Prostate gland (tissue), 2 donors: ENCODE data around the gene TMEM91. TPM values are rescaled to one million over a fixed set of nuclear protein-coding genes. Genes with fewer than 3 reads are reported as not detected.
"Not testable (repeated sequence)": the region's sequence is repeated elsewhere in the genome, so short reads cannot be mapped to it uniquely, and the experiment has no call there.

Experiments
- DNase-seq: peaks from one replicate; pipeline ENCODE4 v3.0.0-alpha.2; 2019; ENCODE audit warnings: low spot score
- H3K27ac ChIP-seq, 2 donors: fragments of 200-600 bp; sonication (generic); 2 replicates each; pipeline ENCODE4 v1.5.1; 2017 to 2019
- H3K27me3 ChIP-seq: fragments of 200-600 bp; sonication (generic); replicated peaks from 2 replicates; pipeline ENCODE4 v1.5.1; 2019; ENCODE audit not compliant: insufficient read depth
- H3K36me3 ChIP-seq, 2 donors: fragments of 200-600 bp; sonication (generic); 1 replicate in 1 of 2; 2 replicates in 1 of 2; pipeline versions ENCODE4 v1.5.1 to v1.8.1; 2017 to 2019
- H3K4me1 ChIP-seq: fragments of 200-600 bp; sonication (generic); replicated peaks from 2 replicates; pipeline ENCODE4 v1.5.1; 2019
- H3K4me3 ChIP-seq, 2 donors: fragments of 200-600 bp; sonication (generic); 2 replicates each; pipeline ENCODE4 v1.5.1; 2017 to 2019
- H3K9me3 ChIP-seq: fragments of 200-600 bp; sonication (generic); 2 replicates; pipeline ENCODE4 v1.5.1; 2017
- POLR2A ChIP-seq: fragments of 450-650 bp; IDR thresholded peaks from one replicate; pipeline ENCODE4 v1.6.1; 2016; ENCODE audit warnings: antibody characterized with exemption, mild to moderate bottlenecking
- POLR2AphosphoS5 ChIP-seq: sonication (generic); formaldehyde crosslinking; IDR thresholded peaks from one replicate; pipeline ENCODE4 v1.6.1; 2017; ENCODE audit warnings: antibody characterized with exemption
- WGBS: methylation state at CpG from one replicate; pipeline ENCODE4 v1.1.5; 2018; 5-methylcytosine and 5-hydroxymethylcytosine counted together
- intact Hi-C: fragments of 100-400 bp; cut with DNase I; formaldehyde crosslinking; loops from one replicate; pipeline ENCODE4 v1.14.2; 2022
- total RNA-seq, 2 donors: library from RNA; depleted of rRNA; stranded (reverse); fragments of >200 nt; gene quantifications; one replicate each; pipeline ENCODE4 v1.1.0, GENCODE V29; 2016
- TF ChIP-seq, protein P1 (sequence below), 4 experiments: fragments of 200-600 bp in 2 of 4; fragments of 450-650 bp in 2 of 4; sonication (generic) in 2 of 4; IDR thresholded peaks; 1 replicate in 3 of 4; 2 replicates in 1 of 4; pipeline ENCODE4 v1.5.1; 2016 to 2019; ENCODE audit warnings: antibody characterized with exemption in 4 of 4, mild to moderate bottlenecking in 2 of 4, moderate library complexity in 2 of 4

Gene TMEM91
- total RNA-seq, 2 donors from 2014 or later = 15.7 to 19.7 TPM

DNA sequence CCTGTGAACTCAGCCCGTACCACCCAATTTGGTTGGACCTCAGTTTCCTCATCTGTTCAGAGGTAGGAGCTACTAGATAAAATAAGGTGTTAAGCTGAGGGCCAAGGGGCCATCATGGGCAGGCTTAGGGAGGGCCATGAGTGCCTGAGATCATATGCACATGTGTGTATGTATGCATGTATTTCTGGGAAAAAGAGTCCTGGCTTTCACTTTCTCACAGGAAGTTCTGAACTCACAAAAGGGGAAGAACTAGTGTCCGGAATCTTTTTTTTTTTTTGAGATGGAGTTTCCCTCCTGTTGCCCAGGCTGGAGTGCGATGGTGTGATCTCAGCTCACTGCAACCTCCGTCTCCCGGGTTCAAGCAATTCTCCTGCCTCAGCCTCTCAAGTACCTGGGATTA is 41.5 kb upstream of the TMEM91 start:
- TF ChIP-seq POLR2AphosphoS5 = no peak
- TF ChIP-seq, protein P1, sequence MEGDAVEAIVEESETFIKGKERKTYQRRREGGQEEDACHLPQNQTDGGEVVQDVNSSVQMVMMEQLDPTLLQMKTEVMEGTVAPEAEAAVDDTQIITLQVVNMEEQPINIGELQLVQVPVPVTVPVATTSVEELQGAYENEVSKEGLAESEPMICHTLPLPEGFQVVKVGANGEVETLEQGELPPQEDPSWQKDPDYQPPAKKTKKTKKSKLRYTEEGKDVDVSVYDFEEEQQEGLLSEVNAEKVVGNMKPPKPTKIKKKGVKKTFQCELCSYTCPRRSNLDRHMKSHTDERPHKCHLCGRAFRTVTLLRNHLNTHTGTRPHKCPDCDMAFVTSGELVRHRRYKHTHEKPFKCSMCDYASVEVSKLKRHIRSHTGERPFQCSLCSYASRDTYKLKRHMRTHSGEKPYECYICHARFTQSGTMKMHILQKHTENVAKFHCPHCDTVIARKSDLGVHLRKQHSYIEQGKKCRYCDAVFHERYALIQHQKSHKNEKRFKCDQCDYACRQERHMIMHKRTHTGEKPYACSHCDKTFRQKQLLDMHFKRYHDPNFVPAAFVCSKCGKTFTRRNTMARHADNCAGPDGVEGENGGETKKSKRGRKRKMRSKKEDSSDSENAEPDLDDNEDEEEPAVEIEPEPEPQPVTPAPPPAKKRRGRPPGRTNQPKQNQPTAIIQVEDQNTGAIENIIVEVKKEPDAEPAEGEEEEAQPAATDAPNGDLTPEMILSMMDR (IDR thresholded peaks at IDR 0.05) = no peak
- no peak for TF ChIP-seq POLR2A
- intact Hi-C loops = no loop called here
- no peaks in the 10 kb centered on the region for H3K27me3 ChIP-seq
- no peak overlapping the region for H3K4me3 ChIP-seq
- H3K36me3 ChIP-seq = no peaks in the 10 kb centered on the region
- H3K9me3 ChIP-seq = no peaks in the 10 kb centered on the region
- DNase-seq = no peak
- H3K4me1 ChIP-seq = no peaks in the 10 kb centered on the region
- WGBS = 85% methylated on average over 5 of the region's 5 CpGs
- no peak overlapping the region for H3K27ac ChIP-seq

DNA sequence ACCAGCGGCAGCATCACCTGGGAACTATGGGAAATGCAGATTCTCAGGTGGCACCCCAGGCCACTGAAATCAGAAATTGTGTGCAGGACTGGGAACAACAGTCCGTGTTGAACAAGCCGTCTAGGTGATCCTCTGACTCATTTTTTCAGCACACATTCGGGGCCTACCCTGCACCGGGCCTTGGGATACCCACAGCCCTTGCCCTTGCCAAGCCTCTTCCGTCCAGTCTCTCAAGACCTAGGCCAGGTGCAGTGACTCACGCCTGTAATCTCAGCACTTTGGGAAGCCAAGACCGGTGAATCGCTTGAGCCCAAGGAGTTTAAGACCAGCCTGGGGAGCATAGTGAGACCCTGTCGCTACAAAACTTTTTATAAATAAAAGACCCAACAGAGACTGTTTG is 40.9 kb upstream of the TMEM91 start:
- 94% methylated on average over 10 of the region's 10 CpGs for WGBS
- no peaks in the 10 kb centered on the region for H3K36me3 ChIP-seq
- H3K27me3 ChIP-seq = no peaks in the 10 kb centered on the region
- no peak for DNase-seq
- intact Hi-C loops = no loop called here
- H3K4me1 ChIP-seq = no peaks in the 10 kb centered on the region
- no peaks in the 10 kb centered on the region for H3K9me3 ChIP-seq
- TF ChIP-seq POLR2AphosphoS5 = no peak
- TF ChIP-seq, protein P1 (IDR thresholded peaks at IDR 0.05) = no peak
- no peak for TF ChIP-seq POLR2A
- no peak overlapping the region for H3K4me3 ChIP-seq
- no peak overlapping the region for H3K27ac ChIP-seq

DNA sequence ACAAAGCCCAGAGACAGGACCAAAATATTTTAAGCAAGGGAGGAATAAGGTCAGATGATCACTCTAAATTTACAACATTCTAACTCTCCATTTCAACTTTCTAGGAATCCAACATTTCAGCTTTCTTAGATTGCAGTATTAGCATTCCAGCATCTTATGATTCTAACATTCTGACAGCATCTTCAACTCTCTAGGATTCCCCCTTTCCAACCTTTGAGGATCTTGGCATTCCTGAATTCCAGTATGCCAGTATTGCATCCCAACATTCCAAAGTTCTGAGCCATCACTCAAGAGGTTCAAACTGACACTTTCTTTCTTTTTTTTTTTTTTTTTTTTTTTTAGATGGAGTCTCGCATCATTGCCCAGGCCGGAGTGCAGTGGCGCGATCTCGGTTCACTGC is 36.4 kb upstream of the TMEM91 start:
- Histone ChIP-seq H3K27ac (no peak overlapping the region), H3K4me3 (no peak overlapping the region), H3K27me3 (no peaks in the 10 kb centered on the region), H3K36me3 (no peaks in the 10 kb centered on the region), H3K4me1 (no peaks in the 10 kb centered on the region), H3K9me3 (no peaks in the 10 kb centered on the region)
- WGBS = 99% methylated on average over 5 of the region's 5 CpGs
- no peak for TF ChIP-seq POLR2AphosphoS5
- TF ChIP-seq, protein P1 (IDR thresholded peaks at IDR 0.05) = no peak
- no peak for TF ChIP-seq POLR2A
- intact Hi-C loops = no loop called here
- DNase-seq = no peak

DNA sequence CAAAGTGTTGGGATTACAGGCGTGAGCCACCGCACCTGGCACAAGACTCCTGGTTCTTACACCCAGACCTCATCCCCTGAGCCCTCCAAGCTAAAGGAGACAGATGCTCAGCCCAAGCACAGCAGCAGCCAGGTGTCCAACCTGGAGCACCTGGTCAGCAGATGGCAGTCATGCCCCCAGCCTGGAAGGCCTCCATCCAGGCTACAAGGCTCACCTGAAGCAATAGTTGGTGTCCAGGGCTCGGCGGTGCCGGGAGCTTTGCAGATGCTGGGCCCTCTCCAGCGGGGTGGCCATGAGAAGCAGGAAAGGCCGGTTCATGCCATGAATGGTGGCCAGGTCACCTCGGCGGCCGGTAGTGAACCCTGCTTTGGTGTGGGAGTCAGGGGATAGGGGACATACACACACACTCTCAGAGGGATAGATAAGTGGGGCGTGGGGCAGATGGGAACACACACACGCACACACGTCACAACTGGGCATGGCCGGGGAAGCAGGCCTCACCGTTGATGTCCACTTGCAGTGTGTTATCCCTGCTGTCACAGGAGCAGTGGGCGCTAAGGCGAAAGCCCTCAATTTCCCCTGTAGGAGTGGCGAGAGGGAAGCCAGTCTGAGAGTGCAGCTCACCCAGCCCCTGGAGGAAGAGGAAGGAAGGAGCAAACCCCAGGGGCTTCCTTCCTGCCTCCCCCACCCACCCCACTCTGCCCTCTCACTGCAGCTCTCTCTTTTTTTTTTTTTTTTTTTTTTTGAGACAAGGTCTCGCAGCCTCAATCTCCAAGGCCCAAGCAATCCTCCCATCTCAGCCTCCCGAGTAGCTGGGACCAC is 34.5 kb upstream of the TMEM91 start:
- Histone ChIP-seq H3K27me3 (no peaks in the 10 kb centered on the region), H3K27ac (no peak overlapping the region), H3K9me3 (no peaks in the 10 kb centered on the region), H3K4me3 (no peak overlapping the region), H3K36me3 (no peaks in the 10 kb centered on the region), H3K4me1 (no peaks in the 10 kb centered on the region)
- intact Hi-C loops = no loop called here
- no peak for DNase-seq
- WGBS = 80% methylated on average over 20 of the region's 20 CpGs
- TF ChIP-seq, protein P1 (IDR thresholded peaks at IDR 0.05) = no peak
- TF ChIP-seq POLR2A (no peak), POLR2AphosphoS5 (no peak)

DNA sequence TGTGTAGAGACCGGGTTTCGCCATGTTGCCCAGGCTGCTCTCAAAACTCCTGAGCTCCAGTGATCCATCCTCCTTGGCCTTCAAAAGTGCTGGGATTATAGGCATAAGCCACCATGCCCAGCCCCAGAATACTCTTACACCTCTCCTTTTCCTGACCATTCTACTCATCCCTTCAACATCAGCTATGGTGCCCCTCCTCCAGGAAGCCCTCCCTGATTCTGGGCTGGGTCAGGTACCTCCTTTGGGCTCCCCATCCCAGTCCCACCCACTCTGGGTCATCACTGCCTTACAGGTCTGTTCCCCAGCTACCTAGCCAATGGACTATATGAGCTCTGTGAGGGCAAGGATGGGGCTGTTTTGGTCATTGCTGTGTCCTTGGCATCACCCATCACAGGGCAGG is 32.2 kb upstream of the TMEM91 start:
- 100% methylated on average over 2 of the region's 2 CpGs for WGBS
- Histone ChIP-seq H3K4me1 (no peaks in the 10 kb centered on the region), H3K36me3 (no peaks in the 10 kb centered on the region), H3K9me3 (no peaks in the 10 kb centered on the region), H3K27me3 (no peaks in the 10 kb centered on the region), H3K27ac (no peak overlapping the region), H3K4me3 (no peak overlapping the region)
- TF ChIP-seq, protein P1 (IDR thresholded peaks at IDR 0.05) = no peak
- TF ChIP-seq POLR2AphosphoS5 (no peak), POLR2A (no peak)
- DNase-seq = no peak
- intact Hi-C loops = no loop called here

DNA sequence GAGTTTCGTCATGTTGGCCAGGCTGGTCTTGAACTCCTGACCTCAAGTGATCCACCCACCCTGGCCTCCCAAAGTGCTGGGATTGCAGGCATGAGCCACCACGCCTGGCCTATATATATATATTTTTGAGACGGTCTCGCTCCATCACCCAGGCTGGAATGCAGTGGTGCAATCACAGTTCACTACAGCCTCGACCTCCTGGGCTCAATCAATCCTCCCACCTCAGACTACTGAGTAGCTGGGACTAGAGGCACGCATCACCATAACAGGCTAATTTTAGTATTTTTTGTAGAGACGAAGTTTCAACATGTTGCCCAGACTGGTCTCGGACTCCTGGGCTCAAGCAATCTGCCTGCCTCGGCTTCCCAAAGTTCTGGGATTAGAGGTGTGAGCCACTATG is 29.4 kb upstream of the TMEM91 start:
- 96% methylated on average over 9 of the region's 9 CpGs for WGBS
- H3K4me1 ChIP-seq, intact Hi-C loops, H3K4me3 ChIP-seq, H3K9me3 ChIP-seq, H3K36me3 ChIP-seq, DNase-seq, H3K27me3 ChIP-seq, H3K27ac ChIP-seq: not testable (repeated sequence)
